Endodermal cell (in vitro differentiated cells): ENCODE measurements around the gene DLGAP1. TPM values are rescaled to one million over a fixed set of nuclear protein-coding genes. Genes with fewer than 3 reads are reported as not detected.

Experiments used
- DNase-seq: peaks from one replicate; pipeline ENCODE4 v3.0.0-alpha.2; 2017
- H3K27ac ChIP-seq: 2 replicates; pipeline ENCODE4 v1.5.1; 2013; ENCODE audit warnings: mild to moderate bottlenecking, low read depth, low read length, moderate library complexity
- H3K27me3 ChIP-seq: 2 replicates; pipeline ENCODE4 v1.6.1; 2013; ENCODE audit warnings: mild to moderate bottlenecking, low read length, moderate library complexity; ENCODE audit not compliant: insufficient read depth, control insufficient read depth, poor library complexity, severe bottlenecking
- H3K36me3 ChIP-seq: 2 replicates; pipeline ENCODE4 v1.7.0; 2013; ENCODE audit warnings: mild to moderate bottlenecking, low read length, moderate library complexity; ENCODE audit not compliant: control insufficient read depth, insufficient read depth
- H3K4me1 ChIP-seq: one replicate; pipeline ENCODE4 v1.7.0; 2013; ENCODE audit warnings: low read length; ENCODE audit not compliant: control insufficient read depth, insufficient read depth
- H3K4me3 ChIP-seq: 2 replicates; pipeline ENCODE4 v1.5.1; 2013; ENCODE audit warnings: mild to moderate bottlenecking, low read length, moderate library complexity
- H3K9ac ChIP-seq: 2 replicates; pipeline ENCODE4 v1.6.1; 2013; ENCODE audit warnings: mild to moderate bottlenecking, low read length, moderate library complexity; ENCODE audit not compliant: poor library complexity, severe bottlenecking; ENCODE audit errors: extremely low read depth
- H3K9me3 ChIP-seq: 2 replicates; pipeline ENCODE4 v1.6.1; 2013; ENCODE audit warnings: mild to moderate bottlenecking, low read length, moderate library complexity; ENCODE audit not compliant: control insufficient read depth
- H3K27ac Mint-ChIP-seq: 2 replicates; pipeline ENCODE4 v1.8.0; 2020; ENCODE audit warnings: mixed read lengths
- H3K27me3 Mint-ChIP-seq: 2 replicates; pipeline ENCODE4 v1.8.0; 2021; ENCODE audit warnings: mild to moderate bottlenecking, mixed read lengths; ENCODE audit not compliant: insufficient read depth
- H3K36me3 Mint-ChIP-seq: 2 replicates; pipeline ENCODE4 v1.8.0; 2020; ENCODE audit warnings: low read depth, mixed read lengths
- H3K4me1 Mint-ChIP-seq: 2 replicates; pipeline ENCODE4 v1.8.0; 2020; ENCODE audit warnings: mixed read lengths
- H3K4me3 Mint-ChIP-seq: 2 replicates; pipeline ENCODE4 v1.8.0; 2020; ENCODE audit warnings: mild to moderate bottlenecking, moderate library complexity, mixed read lengths
- H3K9me3 Mint-ChIP-seq: 2 replicates; pipeline ENCODE4 v1.8.0; 2020; ENCODE audit warnings: mild to moderate bottlenecking, mixed read lengths
- WGBS, 2 experiments: methylation state at CpG; one replicate each; pipeline versions ENCODE4 v1.1.5 to v1.1.7; 2013; ENCODE audit warnings: missing lambda C conversion rate in 2 of 2, mixed read lengths in 1 of 2; ENCODE audit not compliant: insufficient coverage in 1 of 2, insufficient read length in 1 of 2; 5-methylcytosine and 5-hydroxymethylcytosine counted together
- total RNA-seq, 2 donors: library from RNA; stranded (reverse); fragmentation: NEBNext Ultra II Directional in 1 of 2; extraction: Animal tissue kit (Norgen Biotek cat#: 25700) in 1 of 2; gene quantifications; 2 replicates in 1 of 2; 3 replicates in 1 of 2; pipeline ENCODE4 v1.2.1, GENCODE V29; 2021
- TF ChIP-seq, protein P1 (sequence below): fragments of 200-600 bp; sonication (generic); conservative IDR thresholded peaks from 2 replicates; pipeline ENCODE4 v1.5.0; 2021; ENCODE audit warnings: antibody characterized with exemption, mild to moderate bottlenecking

Gene DLGAP1
- total RNA-seq, 2 donors from 2014 or later: 11.5 to 21.5 TPM

DNA sequence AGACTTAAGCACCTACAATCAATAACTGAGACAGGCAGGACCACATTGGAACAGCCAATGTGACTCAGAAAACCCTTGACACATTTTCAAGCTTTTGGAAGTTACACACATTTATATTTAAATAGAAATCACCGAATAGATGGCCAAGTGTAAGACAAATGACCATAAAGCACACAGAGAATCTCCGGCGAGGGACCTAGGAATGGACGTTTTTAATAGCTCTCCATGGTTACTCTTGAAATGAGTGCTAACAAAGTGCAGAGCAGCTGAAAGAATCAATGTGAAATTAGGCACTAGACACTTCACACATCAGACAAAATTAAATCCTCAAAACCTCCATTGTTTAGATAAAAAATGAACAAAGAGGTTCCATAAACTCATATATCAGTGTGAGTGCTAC lies 376.9 kb downstream of the DLGAP1 start:
- Mint-ChIP-seq H3K27me3 (no peaks in the 10 kb centered on the region), H3K27ac (no peak overlapping the region), H3K36me3 (no peaks in the 10 kb centered on the region), H3K9me3 (peaks cover 3% of the 10 kb centered on the region), H3K4me3 (peak overlapping the region; percentile 13), H3K4me1 (peaks cover 48% of the 10 kb centered on the region)
- Histone ChIP-seq H3K9ac (no peak overlapping the region), H3K36me3 (no peaks in the 10 kb centered on the region), H3K27me3 (no peaks in the 10 kb centered on the region), H3K4me3 (no peak overlapping the region), H3K27ac (no peak overlapping the region), H3K4me1 (peaks cover 10% of the 10 kb centered on the region), H3K9me3 (peaks cover 8% of the 10 kb centered on the region)
- TF ChIP-seq, protein P1, sequence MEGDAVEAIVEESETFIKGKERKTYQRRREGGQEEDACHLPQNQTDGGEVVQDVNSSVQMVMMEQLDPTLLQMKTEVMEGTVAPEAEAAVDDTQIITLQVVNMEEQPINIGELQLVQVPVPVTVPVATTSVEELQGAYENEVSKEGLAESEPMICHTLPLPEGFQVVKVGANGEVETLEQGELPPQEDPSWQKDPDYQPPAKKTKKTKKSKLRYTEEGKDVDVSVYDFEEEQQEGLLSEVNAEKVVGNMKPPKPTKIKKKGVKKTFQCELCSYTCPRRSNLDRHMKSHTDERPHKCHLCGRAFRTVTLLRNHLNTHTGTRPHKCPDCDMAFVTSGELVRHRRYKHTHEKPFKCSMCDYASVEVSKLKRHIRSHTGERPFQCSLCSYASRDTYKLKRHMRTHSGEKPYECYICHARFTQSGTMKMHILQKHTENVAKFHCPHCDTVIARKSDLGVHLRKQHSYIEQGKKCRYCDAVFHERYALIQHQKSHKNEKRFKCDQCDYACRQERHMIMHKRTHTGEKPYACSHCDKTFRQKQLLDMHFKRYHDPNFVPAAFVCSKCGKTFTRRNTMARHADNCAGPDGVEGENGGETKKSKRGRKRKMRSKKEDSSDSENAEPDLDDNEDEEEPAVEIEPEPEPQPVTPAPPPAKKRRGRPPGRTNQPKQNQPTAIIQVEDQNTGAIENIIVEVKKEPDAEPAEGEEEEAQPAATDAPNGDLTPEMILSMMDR: no peak
- DNase-seq: no peak
- WGBS, 2 experiments: 89 to 100% methylated on average over 3 to 4 of the region's 4 CpGs

DNA sequence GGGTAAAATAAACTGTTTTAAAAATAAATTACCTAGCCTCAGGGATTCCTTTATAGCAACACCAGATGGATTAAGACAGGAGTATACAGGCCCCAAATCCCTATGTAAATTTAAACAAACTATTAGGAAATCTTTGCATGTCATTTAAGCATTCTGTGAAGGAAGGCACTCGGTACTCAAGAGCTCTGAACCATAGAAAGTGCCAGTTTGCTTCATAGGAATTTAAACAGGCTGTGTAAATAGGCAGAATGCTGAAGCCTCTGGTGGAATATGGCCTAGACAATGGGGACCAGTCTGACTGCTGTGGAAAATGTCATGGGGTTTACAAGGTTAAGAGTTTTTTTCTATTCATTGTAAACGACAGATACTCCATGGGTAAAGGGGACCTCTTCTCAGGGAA lies 377.4 kb downstream of the DLGAP1 start:
- Mint-ChIP-seq H3K27ac (peak overlapping the region; percentile 92), H3K4me3 (peak overlapping the region; percentile 13), H3K4me1 (peaks cover 48% of the 10 kb centered on the region), H3K27me3 (no peaks in the 10 kb centered on the region), H3K9me3 (peaks cover 1% of the 10 kb centered on the region), H3K36me3 (no peaks in the 10 kb centered on the region)
- TF ChIP-seq, protein P1: no peak
- Histone ChIP-seq H3K4me3 (no peak overlapping the region), H3K27me3 (no peaks in the 10 kb centered on the region), H3K9me3 (peaks cover 4% of the 10 kb centered on the region), H3K36me3 (no peaks in the 10 kb centered on the region), H3K4me1 (peaks cover 10% of the 10 kb centered on the region), H3K27ac (peak overlapping the region; percentile 5), H3K9ac (no peak overlapping the region)
- no peak for DNase-seq
- WGBS, 2 experiments: 76 to 79% methylated on average over 2 of the region's 2 CpGs

DNA sequence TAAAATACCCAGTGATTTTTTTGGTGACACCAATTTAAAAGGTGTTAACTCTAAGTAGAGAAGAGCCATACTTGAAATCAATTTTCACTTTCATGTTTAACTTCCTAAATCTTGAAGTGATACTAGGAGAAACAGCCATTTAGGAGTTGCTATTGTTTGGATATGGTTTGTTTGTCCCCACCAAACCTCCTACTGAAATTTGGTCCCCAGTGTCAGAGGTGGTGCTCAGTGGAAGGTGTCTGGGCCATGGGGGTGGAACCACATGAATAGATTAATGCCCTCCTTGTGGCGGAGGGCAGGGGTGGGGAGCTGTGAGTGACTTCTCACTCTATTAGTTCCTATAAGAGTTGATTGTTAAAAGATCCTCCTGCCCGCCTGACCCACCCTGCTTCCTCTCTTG lies 377.9 kb downstream of the DLGAP1 start:
- H3K27ac Mint-ChIP-seq: peak overlapping the region; percentile 92
- H3K9me3 Mint-ChIP-seq: no peaks in the 10 kb centered on the region
- peak overlapping the region; percentile 13 for H3K4me3 Mint-ChIP-seq

More for the DNA sequence above, 377.9 kb downstream of the DLGAP1 start:
- no peak overlapping the region for H3K9ac ChIP-seq
- Mint-ChIP-seq H3K4me1 (peaks cover 48% of the 10 kb centered on the region), H3K36me3 (no peaks in the 10 kb centered on the region), H3K27me3 (no peaks in the 10 kb centered on the region)
- peaks cover 10% of the 10 kb centered on the region for H3K4me1 ChIP-seq
- WGBS, 2 experiments: 75% methylated on average over 1 of the region's 2 CpGs; no CpG with 5 or more reads in 1 of the 2 experiments
- TF ChIP-seq, protein P1: no peak
- H3K27me3 ChIP-seq: no peaks in the 10 kb centered on the region
- H3K27ac ChIP-seq: peak overlapping the region; percentile 5
- no peak overlapping the region for H3K4me3 ChIP-seq
- DNase-seq: peak; percentile 49
- no peaks in the 10 kb centered on the region for H3K9me3 ChIP-seq
- H3K36me3 ChIP-seq: no peaks in the 10 kb centered on the region
